ENCODE measurements around the gene KSR1. TPM values are rescaled to one million over a fixed set of nuclear protein-coding genes. Genes with fewer than 3 reads are reported as not detected.
"Not testable (repeated sequence)": the region's sequence is repeated elsewhere in the genome, so short reads cannot be mapped to it uniquely, and the experiment has no call there.

The KSR1 gene
- total and polyA plus RNA-seq, 2 of the 4 experiments (the other 2 are of a cell fraction) = 12.5 to 21.9 TPM

- Histone ChIP-seq H3K9me1 (ENCODE audit: insufficient read depth, low read length) (no peaks in the 10 kb centered on the region), H3K4me3 (ENCODE audit: insufficient read depth, low read depth, low read length) (no peak overlapping the region), H3K27ac (ENCODE audit: insufficient read depth, low read length) (no peak overlapping the region), H2AK5ac (ENCODE audit: low read depth, low read length) (no peak overlapping the region), H3K9ac (ENCODE audit: low read depth, low read length) (no peak overlapping the region), H4K20me1 (ENCODE audit: insufficient read depth, low read length) (no peaks in the 10 kb centered on the region), H4K5ac (ENCODE audit: low read depth, low read length) (no peak overlapping the region), H2BK20ac (ENCODE audit: low read depth, low read length) (no peak overlapping the region), H3K4me2 (ENCODE audit: low read depth, low read length) (no peak overlapping the region), H3K18ac (ENCODE audit: low read depth, low read length) (no peak overlapping the region), H3K4ac (ENCODE audit: low read depth, low read length) (no peak overlapping the region), H3K79me1 (ENCODE audit: low read depth in 1 of 2, low read length in 2 of 2) (no peaks in the 10 kb centered on the region), H2BK15ac (ENCODE audit: low read depth, low read length) (no peak overlapping the region), H4K8ac (ENCODE audit: low read depth in 2 of 2, low read length in 2 of 2) (no peak overlapping the region), H3K36me3 (ENCODE audit: control insufficient read depth, insufficient read depth, low read length) (peaks cover 10% of the 10 kb centered on the region; the same call in 1 of the 2 replicates), H3K23ac (ENCODE audit: low read depth, low read length) (no peak overlapping the region), H3K27me3 (ENCODE audit: control insufficient read depth, insufficient read depth, low read length) (no peaks in the 10 kb centered on the region), H3K9me3 (ENCODE audit: control insufficient read depth, insufficient read depth, low read length) (no peaks in the 10 kb centered on the region), H4K91ac (ENCODE audit: insufficient read depth, low read depth, low read length) (no peak overlapping the region), H2BK120ac (ENCODE audit: low read depth, low read length) (no peak overlapping the region), H3K4me1 (ENCODE audit: control insufficient read depth, insufficient read depth, low read length) (no peaks in the 10 kb centered on the region), H2BK5ac (ENCODE audit: low read depth, low read length, poor library complexity, severe bottlenecking) (no peak overlapping the region), H3K56ac (ENCODE audit: extremely low read depth, insufficient read depth, low read length) (no peak overlapping the region), H2AFZ (replicated peaks; ENCODE audit: low read length, poor library complexity) (no peak overlapping the region), H3K14ac (replicated peaks; ENCODE audit: low read depth, low read length) (no peak overlapping the region), H2AK9ac (replicated peaks; ENCODE audit: low read depth, low read length, poor library complexity) (no peak overlapping the region)
- ChIA-PET CTCF (no interaction called here), POLR2A (ENCODE audit: unreplicated experiment) (no interaction called here)
- no TSS peak for BruUV-seq (replicated peaks)
- in situ Hi-C loops (cut with MboI; ENCODE audit: low sequenced_read_pairs) (no loop called here), intact Hi-C loops (cut with micrococcal nuclease) (no loop called here), dilution Hi-C loops (cut with HindIII; ENCODE audit: low sequenced_read_pairs, unreplicated experiment) (no loop called here)
- 67% methylated on average over 1 of the region's 9 CpGs; no CpG with 5 or more reads in 1 of the 2 experiments for WGBS, 2 experiments (ENCODE audit: extremely low coverage in 2 of 2, insufficient read length in 1 of 2)
- no peak for ATAC-seq (ENCODE audit: low read depth)
- no peak for TF ChIP-seq USF2 (IDR thresholded peaks at IDR 0.05; ENCODE audit: low read depth, low read length)
- TF ChIP-seq CHD1 (IDR thresholded peaks at IDR 0.05; ENCODE audit: low read depth, low read length) = no peak
- no peak for DNase-seq
Observed at GRCh38 chr17:27647765-27648164, 191.5 kb downstream of the KSR1 start.

GRCh38 chr17:27649111-27649571 lies 192.9 kb downstream of the KSR1 start:
- ATAC-seq (ENCODE audit: low read depth); POLR2A ChIA-PET (ENCODE audit: unreplicated experiment); dilution Hi-C loops (cut with HindIII; ENCODE audit: low sequenced_read_pairs, unreplicated experiment); H3K9ac ChIP-seq (ENCODE audit: low read depth, low read length); H4K5ac ChIP-seq (ENCODE audit: low read depth, low read length); H2AK9ac ChIP-seq (replicated peaks; ENCODE audit: low read depth, low read length, poor library complexity); in situ Hi-C loops (cut with MboI; ENCODE audit: low sequenced_read_pairs); H3K14ac ChIP-seq (replicated peaks; ENCODE audit: low read depth, low read length); H3K79me1 ChIP-seq (ENCODE audit: low read depth in 1 of 2, low read length in 2 of 2); H3K4me1 ChIP-seq (ENCODE audit: control insufficient read depth, insufficient read depth, low read length); H2AK5ac ChIP-seq (ENCODE audit: low read depth, low read length); H3K27me3 ChIP-seq (ENCODE audit: control insufficient read depth, insufficient read depth, low read length); H4K91ac ChIP-seq (ENCODE audit: insufficient read depth, low read depth, low read length); H2BK20ac ChIP-seq (ENCODE audit: low read depth, low read length); BruUV-seq (replicated peaks); DNase-seq; H3K56ac ChIP-seq (ENCODE audit: extremely low read depth, insufficient read depth, low read length); H3K9me1 ChIP-seq (ENCODE audit: insufficient read depth, low read length); CTCF ChIA-PET; H2AFZ ChIP-seq (replicated peaks; ENCODE audit: low read length, poor library complexity); H3K9me3 ChIP-seq (ENCODE audit: control insufficient read depth, insufficient read depth, low read length); H3K4ac ChIP-seq (ENCODE audit: low read depth, low read length); H3K18ac ChIP-seq (ENCODE audit: low read depth, low read length); H3K27ac ChIP-seq (ENCODE audit: insufficient read depth, low read length); intact Hi-C loops (cut with micrococcal nuclease); H4K20me1 ChIP-seq (ENCODE audit: insufficient read depth, low read length); H3K4me3 ChIP-seq (ENCODE audit: insufficient read depth, low read depth, low read length); H3K23ac ChIP-seq (ENCODE audit: low read depth, low read length); H3K4me2 ChIP-seq (ENCODE audit: low read depth, low read length); H4K8ac ChIP-seq (ENCODE audit: low read depth in 2 of 2, low read length in 2 of 2); H2BK120ac ChIP-seq (ENCODE audit: low read depth, low read length); H2BK5ac ChIP-seq (ENCODE audit: low read depth, low read length, poor library complexity, severe bottlenecking); H3K36me3 ChIP-seq (ENCODE audit: control insufficient read depth, insufficient read depth, low read length); H2BK15ac ChIP-seq (ENCODE audit: low read depth, low read length): not testable (repeated sequence)
- WGBS, 2 experiments (ENCODE audit: extremely low coverage in 2 of 2, insufficient read length in 1 of 2) = no CpG with 5 or more reads among the region's 5 CpGs
